NB4 (cell line): Measurements from ENCODE around the gene CHCHD3.

Source experiments
- CTCF ChIP-seq: IDR thresholded peaks from one replicate; pipeline ENCODE4 v1.5.1; 2012; ENCODE audit warnings: low read depth, low read length
- MAX ChIP-seq: IDR thresholded peaks from 2 replicates; pipeline ENCODE4 v1.6.1; 2011; ENCODE audit warnings: low read depth, low read length
- MYC ChIP-seq: IDR thresholded peaks from 2 replicates; pipeline ENCODE4 v1.6.1; 2011; ENCODE audit warnings: low read depth, low read length

DNA sequence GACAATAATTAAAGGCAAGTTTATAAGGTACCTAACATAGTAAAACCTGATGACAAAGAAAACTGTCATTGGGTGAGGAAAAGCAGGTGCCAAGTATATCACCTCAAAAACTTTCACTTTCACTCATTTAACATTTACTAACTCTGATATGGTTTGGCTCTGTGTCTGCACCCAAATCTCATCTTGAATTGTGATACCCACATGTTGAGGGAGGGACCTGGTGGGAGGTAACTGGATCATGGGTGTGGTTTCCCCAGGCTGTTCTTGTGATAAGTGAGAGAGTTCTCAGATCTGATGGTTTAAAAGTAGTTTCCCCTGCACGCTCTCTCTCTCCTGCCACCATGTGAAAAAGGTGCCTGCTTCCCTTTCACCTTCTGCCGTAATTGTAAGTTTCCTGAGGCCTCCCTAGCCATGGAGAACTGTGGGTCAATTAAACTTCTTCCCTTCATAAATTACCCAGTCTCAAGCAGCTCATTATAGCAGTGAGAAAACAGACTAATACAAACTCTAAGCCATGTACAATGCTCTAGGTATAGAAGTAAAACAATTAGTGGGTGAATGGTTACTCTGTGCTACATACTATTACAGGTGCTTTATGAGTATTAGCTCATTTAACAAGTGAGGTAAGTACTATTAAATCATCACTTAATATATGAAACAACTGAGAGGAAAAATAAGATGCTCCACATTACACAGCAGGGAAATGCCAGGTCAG lies 199.0 kb downstream of the CHCHD3 start:
- no peak for TF ChIP-seq CTCF
- no peak for TF ChIP-seq MYC
- no peak for TF ChIP-seq MAX
